Endometrial microvascular endothelial cells (primary cell): ENCODE measurements around the gene KLHL13. TPM values are rescaled to one million over a fixed set of nuclear protein-coding genes. Genes with fewer than 3 reads are reported as not detected.
"Not testable (repeated sequence)": the region's sequence is repeated elsewhere in the genome, so short reads cannot be mapped to it uniquely, and the experiment has no call there.

ENCODE experiments used
- in situ Hi-C: cut with HindIII; loops from 2 replicates; pipeline ENCODE4 v1.10.0; 2017; ENCODE audit warnings: low sequenced_read_pairs, low pct_unique_long_range_greater_than_20kb; ENCODE audit errors: inconsistent ontology term
- total RNA-seq: library from RNA; depleted of rRNA; stranded (reverse); fragments of >200 nt; gene quantifications from one replicate; pipeline ENCODE4 v1.2.3, GENCODE V29; 2015; ENCODE audit errors: inconsistent ontology term

KLHL13 gene
- 3.4 TPM for total RNA-seq

GRCh38 chrX:118116713-118117550, at the start of gene KLHL13:
Gene KLHL13 (minus strand): TSS chrX:118116810. CDS start chrX:118028473, 88,337 bp downstream.
- in situ Hi-C loops = no loop called here

- in situ Hi-C loops = no loop called here
Measured at GRCh38 chrX:118164138-118164537, 47.5 kb upstream of the KLHL13 start.

DNA sequence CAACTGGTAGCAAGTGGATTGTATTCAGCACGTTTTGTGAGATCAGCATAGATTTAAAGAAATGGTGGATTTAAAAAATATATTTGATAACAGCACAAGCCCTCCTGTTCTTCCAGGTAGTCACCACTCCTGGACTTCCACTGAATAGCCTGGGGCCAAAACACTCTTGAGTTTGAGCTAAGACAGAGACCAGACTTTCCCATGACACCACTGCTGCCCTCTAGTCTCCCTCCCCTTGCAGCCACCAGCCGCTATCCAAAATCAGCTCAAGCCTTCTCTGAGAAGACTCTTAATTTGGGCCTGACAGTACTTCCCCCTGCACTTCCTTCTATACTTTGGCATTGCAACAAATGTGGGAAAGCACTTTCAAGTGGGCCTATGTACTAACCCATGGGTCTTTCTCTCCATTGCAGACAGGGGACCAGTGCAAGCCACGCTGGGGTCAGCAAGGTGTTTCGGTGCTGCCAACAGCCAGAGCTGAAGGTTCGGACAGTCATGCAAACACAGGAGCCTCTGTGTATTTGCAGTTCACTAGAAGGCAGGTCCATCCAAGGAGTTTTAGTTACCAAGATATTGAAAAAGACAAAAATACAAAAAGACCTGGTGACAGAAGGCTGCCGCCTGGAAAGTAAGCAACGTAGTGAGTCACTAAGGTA, 40.5 kb upstream of the KLHL13 start:
- in situ Hi-C loops = no loop called here

- in situ Hi-C loops = no loop called here
Measured at GRCh38 chrX:118156254-118156952, 39.8 kb upstream of the KLHL13 start.

DNA sequence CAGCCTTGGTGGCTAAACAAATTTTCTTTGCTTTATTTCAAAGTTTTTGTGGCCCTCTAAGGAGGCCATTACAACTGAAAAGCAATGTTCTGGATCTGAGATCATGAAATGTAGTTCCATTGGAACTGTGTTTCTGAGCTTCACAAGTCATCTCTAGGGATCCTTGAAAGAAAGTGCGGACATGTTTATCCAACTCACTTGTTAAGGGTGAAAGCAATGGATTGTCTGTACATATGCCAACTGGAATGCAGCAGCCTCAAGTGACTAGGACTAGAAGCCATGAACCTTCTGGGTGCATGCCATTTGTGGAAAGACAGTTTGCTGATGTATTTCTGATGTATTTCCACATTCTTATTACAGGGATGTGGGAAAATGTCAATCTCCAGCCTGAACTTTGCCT, 36.7 kb upstream of the KLHL13 start:
- in situ Hi-C loops = no loop called here

DNA sequence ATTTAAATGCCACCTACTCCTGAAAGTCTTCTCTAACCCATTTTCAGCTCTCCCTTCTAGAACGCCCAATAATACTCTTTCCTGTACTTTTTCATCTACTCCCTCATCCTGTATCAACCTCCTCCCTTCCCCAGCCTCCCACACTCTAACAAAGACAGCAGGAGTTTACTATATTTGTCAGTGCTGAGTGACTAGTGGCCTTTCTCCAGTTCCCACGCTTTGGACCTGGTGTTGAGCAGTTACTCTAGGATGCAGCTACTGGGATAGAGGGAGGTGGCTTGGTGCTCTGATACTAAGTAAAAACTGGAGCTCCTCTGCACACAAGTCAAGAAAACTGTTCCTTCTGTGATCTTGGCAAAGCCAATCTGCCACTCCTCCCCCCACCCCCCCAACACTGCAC, 36.1 kb upstream of the KLHL13 start:
- in situ Hi-C loops = no loop called here

- in situ Hi-C loops = no loop called here
Measured at GRCh38 chrX:118148737-118149136, 32.1 kb upstream of the KLHL13 start.

DNA sequence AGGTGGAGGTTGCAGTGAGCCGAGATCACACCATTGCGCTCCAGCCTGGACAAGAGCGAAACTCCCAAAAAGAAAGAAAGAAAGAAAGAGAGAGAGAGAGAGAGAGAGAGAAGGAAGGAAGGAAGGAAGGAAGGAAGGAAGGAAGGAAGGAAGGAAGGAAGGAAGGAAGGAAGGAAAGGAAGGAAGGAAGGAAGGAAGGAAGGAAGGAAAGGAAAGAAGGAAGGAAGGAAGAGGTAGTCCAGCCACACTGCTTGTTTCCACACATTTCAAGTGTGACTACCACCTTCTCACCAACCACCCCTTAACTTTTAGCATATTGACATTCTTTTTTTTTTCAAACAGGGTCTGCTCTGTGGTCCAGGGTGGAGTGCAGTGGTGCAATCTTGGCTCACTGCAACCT, 31.2 kb upstream of the KLHL13 start:
- in situ Hi-C loops = not testable (repeated sequence)

- in situ Hi-C loops = no loop called here
Measured at GRCh38 chrX:118143578-118143977, 27.0 kb upstream of the KLHL13 start.

DNA sequence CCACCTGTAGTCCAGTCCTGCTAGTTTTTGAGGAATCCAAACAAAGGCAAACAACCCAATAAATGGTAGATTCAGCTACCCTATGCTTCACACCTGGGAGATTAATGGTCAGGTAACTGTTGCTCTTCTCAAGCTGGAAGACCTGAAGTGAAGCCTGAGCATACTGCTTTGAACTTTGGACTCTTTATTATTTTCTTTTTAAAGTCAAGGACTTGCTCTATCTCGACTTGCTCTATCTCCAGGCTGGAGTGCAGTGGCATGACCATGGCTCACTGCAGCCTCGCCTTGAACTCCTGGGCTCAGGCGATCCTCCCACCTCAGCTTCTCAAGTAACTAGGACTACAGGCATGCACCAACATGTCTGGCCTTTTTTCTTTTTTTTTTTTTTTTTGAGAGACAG, 14.7 kb upstream of the KLHL13 start:
- in situ Hi-C loops = no loop called here

- in situ Hi-C loops = no loop called here
Measured at GRCh38 chrX:118129681-118130080, 13.1 kb upstream of the KLHL13 start.

- in situ Hi-C loops = no loop called here
Measured at GRCh38 chrX:118128724-118129123, 12.1 kb upstream of the KLHL13 start.

DNA sequence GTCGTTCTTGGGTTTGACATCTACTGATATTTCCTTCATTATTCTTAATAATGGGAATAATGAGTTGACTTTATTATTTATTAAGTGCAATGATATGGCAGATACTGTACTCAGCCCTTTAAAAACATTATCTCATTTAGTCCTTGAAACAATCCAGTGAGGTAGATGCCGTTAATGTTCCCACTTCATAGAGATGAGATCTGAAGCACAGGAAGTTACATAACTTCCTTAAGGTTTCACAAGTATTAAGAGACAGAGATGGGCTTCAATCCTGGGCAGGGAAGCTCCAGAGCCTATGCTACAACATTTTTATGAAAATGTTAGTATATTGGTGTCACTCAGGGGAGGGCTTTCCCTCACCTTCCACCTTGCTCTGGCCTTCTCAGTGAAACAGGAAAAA, 9.7 kb upstream of the KLHL13 start:
- in situ Hi-C loops = no loop called here

DNA sequence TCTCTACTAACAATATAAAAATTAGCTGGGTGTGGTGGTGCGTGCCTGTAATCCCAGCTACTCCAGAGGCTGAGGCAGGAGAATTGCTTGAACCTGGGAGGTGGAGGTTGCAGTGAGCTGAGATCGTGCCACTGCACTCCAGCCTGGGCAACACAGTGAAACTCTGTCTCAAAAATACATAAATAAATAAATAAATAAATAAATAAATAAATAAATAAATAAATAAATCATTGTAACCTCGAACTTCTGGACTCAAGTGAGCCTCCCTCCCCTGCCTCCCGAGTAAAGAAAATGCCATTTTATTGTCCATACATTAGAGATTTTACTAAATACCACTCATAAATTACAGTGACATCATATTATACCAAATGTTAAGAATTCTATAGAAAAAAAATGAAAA, 7.6 kb upstream of the KLHL13 start:
- in situ Hi-C loops = not testable (repeated sequence)

- in situ Hi-C loops = no loop called here
Measured at GRCh38 chrX:118117741-118118140, 1.1 kb upstream of the KLHL13 start.

DNA sequence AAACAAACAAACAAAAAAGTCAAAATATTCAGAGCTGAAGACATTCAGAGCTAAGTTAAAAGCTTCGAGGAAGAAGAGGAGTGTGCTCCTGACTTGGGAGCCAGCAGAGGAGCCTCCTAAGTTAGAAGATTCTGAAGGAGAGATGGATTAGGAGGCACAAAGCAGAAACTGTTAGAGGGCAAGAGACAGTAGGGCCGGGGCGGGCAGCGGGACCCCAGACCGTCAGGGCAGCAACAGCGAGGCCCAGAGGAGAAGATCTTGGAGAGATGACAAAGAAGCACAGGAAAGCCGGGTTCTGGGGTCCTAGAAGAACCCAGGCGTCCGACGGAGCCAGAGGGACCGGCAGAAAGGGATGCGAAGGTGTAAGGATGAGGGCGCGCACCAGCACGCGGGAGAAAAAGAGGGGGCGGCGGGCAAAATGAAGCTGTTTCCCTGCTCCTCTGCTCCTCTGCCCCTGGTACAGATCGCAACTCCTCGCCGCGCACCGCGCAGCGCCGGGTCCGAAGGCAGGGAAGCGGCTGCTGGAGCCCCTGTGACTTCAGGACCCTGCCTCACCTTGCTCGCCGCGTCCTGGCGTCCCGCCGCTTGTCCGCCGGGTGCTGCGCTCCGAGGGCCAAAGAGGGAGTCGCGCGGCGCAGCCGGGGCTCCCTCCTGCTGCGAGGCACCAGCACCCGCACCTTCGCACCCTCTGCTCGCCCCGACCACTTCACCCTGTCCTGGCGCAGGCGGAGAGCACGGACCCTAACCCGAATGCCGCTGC, 477 bp downstream of the KLHL13 start:
- in situ Hi-C loops = no loop called here

DNA sequence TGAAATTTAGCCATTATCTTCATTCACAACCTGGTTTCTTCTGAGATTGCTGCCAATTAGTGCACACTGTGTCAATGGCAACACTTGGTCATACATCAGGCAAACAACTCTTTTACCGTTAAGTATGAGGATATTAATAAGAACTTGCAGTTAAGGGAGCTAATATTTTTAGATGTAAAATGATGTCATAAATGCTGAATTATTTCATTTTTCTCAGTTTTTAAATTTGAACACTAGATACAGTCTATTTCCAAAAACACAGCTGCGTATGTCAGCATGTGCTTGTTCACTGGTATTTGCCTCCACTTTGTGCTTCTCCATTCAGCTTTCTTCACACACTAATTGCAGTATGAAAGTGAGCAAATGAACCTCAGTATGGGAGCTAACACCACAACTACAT, 1.6 kb downstream of the KLHL13 start:
- in situ Hi-C loops = no loop called here

- in situ Hi-C loops = no loop called here
Measured at GRCh38 chrX:118109065-118109464, 7.5 kb downstream of the KLHL13 start.

- in situ Hi-C loops = no loop called here
Measured at GRCh38 chrX:118108304-118108703, 8.3 kb downstream of the KLHL13 start.
